Progenitor cell of endocrine pancreas (in vitro differentiated cells): ENCODE data around the gene FSTL1. TPM values are rescaled to one million over a fixed set of nuclear protein-coding genes. Genes with fewer than 3 reads are reported as not detected.

Experiments
- DNase-seq: peaks from one replicate; pipeline ENCODE4 v3.0.0; 2021; ENCODE audit warnings: low spot score; ENCODE audit not compliant: unreplicated experiment
- H3K27ac Mint-ChIP-seq: 2 replicates; pipeline ENCODE4 v1.8.0; 2021; ENCODE audit warnings: mild to moderate bottlenecking, moderate library complexity, mixed read lengths
- H3K27me3 Mint-ChIP-seq: 2 replicates; pipeline ENCODE4 v1.8.0; 2021; ENCODE audit warnings: mixed read lengths
- H3K36me3 Mint-ChIP-seq: 2 replicates; pipeline ENCODE4 v1.8.0; 2022; ENCODE audit warnings: mixed read lengths; ENCODE audit not compliant: insufficient read depth
- H3K4me1 Mint-ChIP-seq: 2 replicates; pipeline ENCODE4 v1.8.0; 2021; ENCODE audit warnings: low read depth, mixed read lengths
- H3K4me3 Mint-ChIP-seq: 2 replicates; pipeline ENCODE4 v1.8.0; 2021; ENCODE audit warnings: low read depth, mild to moderate bottlenecking, moderate library complexity, mixed read lengths
- H3K9me3 Mint-ChIP-seq: 2 replicates; pipeline ENCODE4 v1.8.0; 2021; ENCODE audit warnings: low read depth, mixed read lengths
- total RNA-seq: library from RNA; stranded (reverse); gene quantifications from 2 replicates; pipeline ENCODE4 v1.2.1, GENCODE V29; 2021
- TF ChIP-seq, protein P1 (sequence below): fragments of 200-600 bp; sonication (generic); IDR thresholded peaks from one replicate; pipeline ENCODE4 v1.5.0; 2021; ENCODE audit warnings: antibody characterized with exemption, mild to moderate bottlenecking; ENCODE audit not compliant: unreplicated experiment

FSTL1 gene
- total RNA-seq, 1 donor from 2014 or later, result 210 TPM

DNA sequence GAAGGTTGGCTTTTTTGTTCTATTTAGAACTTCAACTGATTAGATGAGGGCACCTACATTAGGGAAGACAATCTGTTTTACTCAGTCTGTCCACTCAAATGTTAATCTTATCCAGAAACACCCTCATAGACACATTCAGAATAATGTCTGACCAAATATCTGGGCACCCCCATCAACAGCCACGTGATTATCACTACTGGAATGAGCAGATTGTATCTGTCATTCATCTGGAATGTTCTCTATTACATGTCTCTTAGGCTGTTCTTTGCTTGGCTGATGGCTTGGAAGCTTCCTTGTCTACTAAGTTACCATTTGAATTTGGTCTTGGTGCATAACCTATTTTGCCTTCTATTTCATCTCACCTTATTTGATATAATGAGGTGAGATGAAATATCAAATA is 86.0 kb downstream of the FSTL1 start:
- H3K4me3 Mint-ChIP-seq, result no peak overlapping the region
- peaks cover 5% of the 10 kb centered on the region for H3K27me3 Mint-ChIP-seq
- DNase-seq, result no peak
- H3K27ac Mint-ChIP-seq, result no peak overlapping the region
- no peaks in the 10 kb centered on the region for H3K9me3 Mint-ChIP-seq
- H3K36me3 Mint-ChIP-seq, result no peaks in the 10 kb centered on the region
- peaks cover 11% of the 10 kb centered on the region for H3K4me1 Mint-ChIP-seq
- TF ChIP-seq, protein P1, sequence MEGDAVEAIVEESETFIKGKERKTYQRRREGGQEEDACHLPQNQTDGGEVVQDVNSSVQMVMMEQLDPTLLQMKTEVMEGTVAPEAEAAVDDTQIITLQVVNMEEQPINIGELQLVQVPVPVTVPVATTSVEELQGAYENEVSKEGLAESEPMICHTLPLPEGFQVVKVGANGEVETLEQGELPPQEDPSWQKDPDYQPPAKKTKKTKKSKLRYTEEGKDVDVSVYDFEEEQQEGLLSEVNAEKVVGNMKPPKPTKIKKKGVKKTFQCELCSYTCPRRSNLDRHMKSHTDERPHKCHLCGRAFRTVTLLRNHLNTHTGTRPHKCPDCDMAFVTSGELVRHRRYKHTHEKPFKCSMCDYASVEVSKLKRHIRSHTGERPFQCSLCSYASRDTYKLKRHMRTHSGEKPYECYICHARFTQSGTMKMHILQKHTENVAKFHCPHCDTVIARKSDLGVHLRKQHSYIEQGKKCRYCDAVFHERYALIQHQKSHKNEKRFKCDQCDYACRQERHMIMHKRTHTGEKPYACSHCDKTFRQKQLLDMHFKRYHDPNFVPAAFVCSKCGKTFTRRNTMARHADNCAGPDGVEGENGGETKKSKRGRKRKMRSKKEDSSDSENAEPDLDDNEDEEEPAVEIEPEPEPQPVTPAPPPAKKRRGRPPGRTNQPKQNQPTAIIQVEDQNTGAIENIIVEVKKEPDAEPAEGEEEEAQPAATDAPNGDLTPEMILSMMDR, result no peak

DNA sequence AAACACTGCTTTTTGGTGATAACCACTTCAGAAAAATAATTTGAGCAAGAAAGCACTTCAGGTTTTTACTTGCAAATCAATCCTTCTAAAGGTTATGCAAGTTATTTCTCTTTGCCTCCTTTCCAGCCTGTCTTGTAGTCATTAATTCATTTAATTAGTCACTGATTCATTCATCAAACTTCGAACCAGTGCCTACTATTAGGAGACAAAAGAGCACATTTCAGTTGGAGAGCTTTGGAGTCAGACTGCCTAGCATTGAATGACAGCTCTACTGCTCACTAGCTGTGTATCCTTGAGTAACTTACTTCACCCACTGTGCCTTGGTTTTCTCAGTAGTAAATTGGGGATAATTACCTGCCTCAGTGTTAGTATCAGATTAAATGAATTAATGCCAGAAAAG is 86.7 kb downstream of the FSTL1 start:
- Mint-ChIP-seq H3K27me3 (peaks cover 5% of the 10 kb centered on the region), H3K4me1 (peaks cover 7% of the 10 kb centered on the region), H3K36me3 (no peaks in the 10 kb centered on the region), H3K4me3 (no peak overlapping the region), H3K9me3 (no peaks in the 10 kb centered on the region), H3K27ac (no peak overlapping the region)
- DNase-seq, result no peak
- TF ChIP-seq, protein P1, result no peak

DNA sequence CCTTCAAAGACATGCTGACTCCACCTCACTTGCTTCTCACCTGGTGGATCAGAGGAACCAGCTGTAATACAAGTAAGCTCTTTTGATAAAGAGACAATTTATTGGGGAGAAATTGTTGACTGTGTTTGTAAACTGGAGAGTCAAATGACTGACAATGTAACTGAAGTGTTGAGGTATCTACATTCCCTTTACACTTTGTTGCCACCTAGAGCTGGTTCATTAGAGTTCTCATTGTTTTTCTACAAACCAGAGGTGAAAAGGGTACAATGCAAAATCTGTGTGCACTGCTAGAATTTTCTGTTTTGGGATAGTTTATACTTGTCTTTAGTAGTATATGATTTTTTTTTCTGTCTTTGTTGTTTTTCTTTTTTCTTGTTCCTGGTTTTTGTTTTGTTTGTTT is 93.0 kb downstream of the FSTL1 start:
- no peak for DNase-seq
- H3K36me3 Mint-ChIP-seq, result no peaks in the 10 kb centered on the region

DNA sequence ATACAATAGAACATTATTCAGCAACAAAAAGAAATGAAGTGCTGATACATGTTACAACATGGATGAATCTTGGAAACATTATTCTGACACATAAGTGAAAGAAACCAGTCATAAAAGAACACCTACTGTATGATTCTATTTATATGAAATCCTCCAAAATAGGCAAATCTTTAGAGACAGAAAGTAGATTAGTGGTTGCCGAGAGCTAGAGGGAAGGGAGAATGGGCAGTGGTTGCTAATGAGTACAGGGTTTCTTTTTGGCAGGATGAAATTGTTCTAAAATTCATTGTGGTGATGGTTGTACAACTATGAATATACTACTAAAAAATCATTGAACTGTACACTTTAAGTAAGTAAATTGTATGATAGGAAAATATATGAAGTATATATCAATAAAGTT is 95.3 kb downstream of the FSTL1 start:
- H3K36me3 Mint-ChIP-seq, result no peaks in the 10 kb centered on the region
- no peak overlapping the region for H3K27ac Mint-ChIP-seq
- no peak for DNase-seq
- H3K27me3 Mint-ChIP-seq, result peaks cover 3% of the 10 kb centered on the region
- H3K4me1 Mint-ChIP-seq, result no peaks in the 10 kb centered on the region
- H3K4me3 Mint-ChIP-seq, result no peak overlapping the region
- TF ChIP-seq, protein P1, result no peak
- H3K9me3 Mint-ChIP-seq, result no peaks in the 10 kb centered on the region

More for the DNA sequence above, 93.0 kb downstream of the FSTL1 start:
- H3K9me3 Mint-ChIP-seq, result no peaks in the 10 kb centered on the region
- no peak overlapping the region for H3K27ac Mint-ChIP-seq
- H3K27me3 Mint-ChIP-seq, result peaks cover 3% of the 10 kb centered on the region
- TF ChIP-seq, protein P1, result no peak
- H3K4me1 Mint-ChIP-seq, result no peaks in the 10 kb centered on the region
- H3K4me3 Mint-ChIP-seq, result no peak overlapping the region

DNA sequence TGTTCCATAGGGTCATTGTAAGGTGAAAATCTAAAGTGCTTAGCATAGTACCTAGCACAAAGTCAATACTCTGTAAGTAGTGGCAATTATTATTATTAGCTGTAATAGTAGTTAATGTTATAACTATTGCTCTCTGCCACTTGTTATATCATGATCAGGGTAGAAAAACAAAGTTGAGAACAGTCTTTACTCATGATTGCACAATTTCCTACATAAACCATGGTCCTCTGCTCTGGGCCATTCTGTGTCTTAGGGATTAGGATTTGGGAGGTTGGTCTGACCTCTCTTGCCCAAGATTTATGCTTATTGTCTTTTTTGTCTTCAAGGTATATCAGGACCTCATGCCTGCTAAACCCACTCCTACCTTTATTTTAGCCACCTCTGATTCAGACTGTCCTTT is 97.3 kb downstream of the FSTL1 start:
- no peak for DNase-seq
- Mint-ChIP-seq H3K4me3 (no peak overlapping the region), H3K27me3 (peaks cover 3% of the 10 kb centered on the region), H3K9me3 (no peaks in the 10 kb centered on the region), H3K36me3 (no peaks in the 10 kb centered on the region), H3K27ac (no peak overlapping the region), H3K4me1 (peaks cover 3% of the 10 kb centered on the region)
- TF ChIP-seq, protein P1, result no peak
